Mucosa of rectum (tissue), 2 donors: Measurements from ENCODE around the gene BTNL2.

ENCODE experiments used
- H3K27ac ChIP-seq, 2 donors: one replicate each; pipeline ENCODE4 v1.7.0; 2013; ENCODE audit warnings: inconsistent platforms in 2 of 2, low read depth in 2 of 2, low read length in 2 of 2
- H3K27me3 ChIP-seq, 2 donors: one replicate each; pipeline ENCODE4 v1.7.0; 2013; ENCODE audit warnings: low read length in 2 of 2; ENCODE audit not compliant: control insufficient read depth in 2 of 2, insufficient read depth in 2 of 2
- H3K36me3 ChIP-seq, 2 donors: one replicate each; pipeline ENCODE4 v1.7.0; 2013; ENCODE audit warnings: low read length in 2 of 2; ENCODE audit not compliant: control insufficient read depth in 2 of 2, insufficient read depth in 2 of 2
- H3K4me1 ChIP-seq, 2 donors: one replicate each; pipeline ENCODE4 v1.7.0; 2013; ENCODE audit warnings: low read length in 2 of 2, mild to moderate bottlenecking in 1 of 2; ENCODE audit not compliant: control insufficient read depth in 2 of 2, insufficient read depth in 2 of 2
- H3K4me3 ChIP-seq, 2 donors: one replicate each; pipeline ENCODE4 v1.7.0; 2013; ENCODE audit warnings: low read length in 2 of 2
- H3K9ac ChIP-seq, 2 donors: one replicate each; pipeline ENCODE4 v1.7.0; 2013; ENCODE audit warnings: low read length in 2 of 2, low read depth in 1 of 2, mild to moderate bottlenecking in 1 of 2
- H3K9me3 ChIP-seq, 2 donors: one replicate each; pipeline ENCODE4 v1.7.0; 2013; ENCODE audit warnings: low read length in 2 of 2; ENCODE audit not compliant: control insufficient read depth in 2 of 2
- donor health status: healthy.
- donor health status: Normal muscosa, but diverticular disease.

The BTNL2 gene

DNA sequence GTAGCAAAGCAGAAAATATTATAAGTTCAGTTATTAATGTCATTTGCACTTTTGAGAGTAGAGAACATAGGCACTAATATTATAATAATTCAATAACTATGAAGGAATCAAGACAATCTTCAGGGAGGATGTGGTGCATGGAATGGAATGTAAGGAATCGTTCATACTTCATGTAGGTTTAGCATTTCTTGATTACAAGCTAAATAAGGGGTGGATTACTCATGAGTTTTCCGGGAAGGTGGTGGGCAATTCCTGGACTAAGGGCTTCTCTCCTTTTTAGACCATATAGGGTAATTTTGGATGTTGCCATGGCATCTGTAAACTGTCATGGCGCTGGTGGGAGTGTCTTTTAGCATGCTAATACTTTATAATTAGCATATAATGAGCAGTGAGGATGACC lies 9.1 kb upstream of the BTNL2 start:
- Histone ChIP-seq H3K27me3 (peaks cover 27 to 36% of the 10 kb centered on the region in 2 donors), H3K4me1 (peaks cover 10 to 12% of the 10 kb centered on the region in 2 donors), H3K9me3 (no peaks in the 10 kb centered on the region), H3K36me3 (no peaks in the 10 kb centered on the region), H3K4me3 (no peak overlapping the region), H3K9ac (no peak overlapping the region), H3K27ac (no peak overlapping the region)

DNA sequence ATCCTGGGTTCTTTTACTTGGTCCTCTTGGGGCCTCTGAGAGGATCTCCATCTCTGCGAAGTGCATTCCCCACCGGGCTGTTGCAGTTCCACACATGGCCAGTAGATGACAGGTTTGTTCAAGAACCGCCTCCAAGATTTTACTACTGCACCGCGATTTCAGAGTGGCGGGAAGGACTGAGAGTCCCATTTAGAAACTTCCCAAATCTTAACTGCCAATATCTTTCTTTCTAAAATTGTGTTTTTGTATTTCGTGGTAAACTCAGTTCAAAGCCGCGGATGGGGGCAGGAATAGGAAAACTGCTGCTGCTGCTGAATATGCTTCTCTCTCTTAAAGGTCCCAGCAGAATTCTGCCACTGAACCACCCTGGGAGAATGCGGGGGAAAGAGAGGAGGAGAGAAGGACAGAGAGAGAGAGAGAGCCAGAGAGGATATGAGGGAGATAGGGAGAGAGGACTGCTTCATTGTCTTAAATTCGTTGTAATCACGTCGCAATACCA lies 8.6 kb upstream of the BTNL2 start:
- H3K9me3 ChIP-seq: no peaks in the 10 kb centered on the region
- H3K9ac ChIP-seq: no peak overlapping the region
- no peaks in the 10 kb centered on the region for H3K36me3 ChIP-seq
- H3K4me1 ChIP-seq: peaks cover 10 to 12% of the 10 kb centered on the region in 2 donors
- H3K27me3 ChIP-seq: peaks cover 25 to 32% of the 10 kb centered on the region in 2 donors
- H3K27ac ChIP-seq: no peak overlapping the region
- H3K4me3 ChIP-seq: no peak overlapping the region

DNA sequence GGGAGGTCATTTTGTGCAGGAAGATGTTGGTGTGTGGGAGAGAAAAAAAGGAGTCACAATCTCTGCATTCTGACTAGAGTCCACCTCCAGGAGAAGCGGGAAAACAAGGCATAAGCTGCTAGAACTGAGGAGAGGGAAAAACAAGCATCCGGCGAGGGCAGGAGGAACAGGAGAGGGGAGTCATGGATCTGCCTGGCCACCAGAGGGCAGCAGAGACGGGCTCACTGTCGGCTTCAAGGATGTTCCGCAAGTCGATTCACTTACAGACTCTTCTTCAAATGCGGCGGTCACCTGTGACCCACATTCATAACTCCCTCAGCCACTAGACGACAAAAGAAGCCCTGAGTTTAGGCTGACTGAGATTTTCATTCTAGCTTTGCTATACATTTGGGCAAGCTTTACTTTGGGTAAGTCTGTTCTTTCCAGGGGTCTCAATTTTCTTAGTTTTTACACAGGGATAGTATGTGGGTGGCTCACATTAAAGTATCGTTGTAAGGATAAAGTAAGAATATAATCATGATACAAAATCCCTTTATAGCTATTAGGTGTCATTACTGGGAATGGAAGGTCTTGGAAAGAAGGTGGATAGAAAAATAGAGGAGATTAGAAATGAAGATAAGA lies 6.6 kb upstream of the BTNL2 start:
- Histone ChIP-seq H3K4me3 (no peak overlapping the region), H3K27me3 (peaks cover 23 to 32% of the 10 kb centered on the region in 2 donors), H3K4me1 (peaks cover 10 to 12% of the 10 kb centered on the region in 2 donors), H3K27ac (no peak overlapping the region), H3K36me3 (no peaks in the 10 kb centered on the region), H3K9me3 (no peaks in the 10 kb centered on the region), H3K9ac (no peak overlapping the region)

DNA sequence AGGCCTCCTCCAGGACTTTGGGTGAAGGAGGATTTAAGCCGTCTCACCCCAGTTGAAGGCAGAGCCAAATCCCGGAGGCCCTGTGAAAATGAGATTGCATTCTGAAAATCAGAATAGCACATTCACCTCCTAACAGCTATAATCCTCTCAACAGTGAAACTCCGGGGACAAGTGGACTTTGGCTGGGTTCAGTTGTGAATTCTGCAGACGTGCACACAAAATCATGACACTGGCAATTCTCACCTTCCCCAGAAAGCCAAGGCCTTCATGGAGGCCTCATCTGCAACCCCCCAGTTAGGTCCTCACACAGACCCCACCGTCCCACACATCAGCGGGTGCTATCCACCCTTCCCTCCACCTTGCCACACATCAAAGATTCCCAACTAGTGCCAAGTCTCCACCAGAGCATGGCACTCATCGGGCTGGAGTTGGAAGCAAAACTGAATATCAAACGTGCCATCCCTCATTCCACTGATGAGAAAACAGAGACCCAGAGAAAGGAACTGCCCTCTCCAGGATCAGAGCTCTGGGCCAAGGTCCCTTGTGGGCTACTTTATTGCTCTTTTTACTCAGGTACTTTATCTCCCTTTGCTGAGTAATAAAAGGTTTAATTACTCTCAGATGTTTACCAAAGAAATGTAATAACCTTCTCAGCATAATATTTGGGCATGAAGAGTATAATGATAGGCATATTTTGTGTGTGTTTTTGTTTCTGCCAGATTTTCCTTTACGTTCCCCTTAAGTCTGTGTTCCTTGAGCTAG lies 4.8 kb upstream of the BTNL2 start:
- Histone ChIP-seq H3K9ac (no peak overlapping the region), H3K4me3 (peak overlapping the region in 1 of 2 donors; percentile 13), H3K27me3 (peaks cover 26 to 45% of the 10 kb centered on the region in 2 donors), H3K27ac (no peak overlapping the region), H3K36me3 (no peaks in the 10 kb centered on the region), H3K9me3 (no peaks in the 10 kb centered on the region), H3K4me1 (peaks cover 10 to 12% of the 10 kb centered on the region in 2 donors)

DNA sequence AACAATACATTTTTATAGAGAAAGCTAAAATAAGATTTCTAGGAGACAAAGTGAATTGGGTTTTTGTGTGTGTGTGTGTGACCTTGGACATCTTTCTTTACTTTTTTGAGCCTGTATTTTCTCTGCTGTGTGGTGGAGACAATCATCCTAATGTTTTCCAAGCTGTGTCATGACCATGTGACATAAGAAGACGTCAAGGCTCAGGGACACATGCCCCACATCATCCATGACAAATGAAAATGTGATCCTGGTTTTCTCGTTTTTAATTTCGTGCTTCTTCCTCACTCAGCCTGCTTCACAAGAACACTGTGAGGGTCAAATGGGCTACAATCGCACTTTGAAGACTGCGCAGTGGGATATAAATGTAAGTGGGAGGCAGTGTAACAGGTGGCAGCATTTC lies 3.9 kb upstream of the BTNL2 start:
- no peak overlapping the region for H3K9ac ChIP-seq
- H3K4me1 ChIP-seq: peaks cover 10 to 12% of the 10 kb centered on the region in 2 donors
- H3K4me3 ChIP-seq: no peak overlapping the region
- H3K27me3 ChIP-seq: peaks cover 22 to 43% of the 10 kb centered on the region in 2 donors
- H3K36me3 ChIP-seq: no peaks in the 10 kb centered on the region
- H3K9me3 ChIP-seq: no peaks in the 10 kb centered on the region
- no peak overlapping the region for H3K27ac ChIP-seq

DNA sequence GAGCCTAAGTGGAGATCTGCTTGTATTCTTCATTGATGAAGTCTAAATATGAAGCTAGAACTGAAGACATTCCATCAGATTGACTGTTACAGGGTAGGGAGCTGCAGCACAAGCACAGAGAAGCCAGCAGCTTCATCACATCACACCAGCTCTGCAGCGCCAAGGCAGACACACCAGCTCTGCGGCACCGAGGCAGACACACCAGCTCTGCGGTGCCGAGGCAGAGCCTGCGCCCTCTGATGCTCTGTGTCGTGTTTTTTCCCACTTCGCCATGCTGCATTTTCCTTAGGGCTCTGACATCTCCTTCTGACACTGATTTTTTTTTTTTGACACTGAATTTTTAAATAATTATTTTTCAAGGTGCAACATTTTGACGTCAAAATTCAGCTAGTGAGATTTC lies 784 bp downstream of the BTNL2 start:
- H3K27ac ChIP-seq: no peak overlapping the region
- H3K9ac ChIP-seq: no peak overlapping the region
- no peaks in the 10 kb centered on the region for H3K9me3 ChIP-seq
- H3K4me3 ChIP-seq: no peak overlapping the region
- no peaks in the 10 kb centered on the region for H3K36me3 ChIP-seq
- peaks cover 25 to 57% of the 10 kb centered on the region in 2 donors for H3K27me3 ChIP-seq
- no peaks in the 10 kb centered on the region for H3K4me1 ChIP-seq

DNA sequence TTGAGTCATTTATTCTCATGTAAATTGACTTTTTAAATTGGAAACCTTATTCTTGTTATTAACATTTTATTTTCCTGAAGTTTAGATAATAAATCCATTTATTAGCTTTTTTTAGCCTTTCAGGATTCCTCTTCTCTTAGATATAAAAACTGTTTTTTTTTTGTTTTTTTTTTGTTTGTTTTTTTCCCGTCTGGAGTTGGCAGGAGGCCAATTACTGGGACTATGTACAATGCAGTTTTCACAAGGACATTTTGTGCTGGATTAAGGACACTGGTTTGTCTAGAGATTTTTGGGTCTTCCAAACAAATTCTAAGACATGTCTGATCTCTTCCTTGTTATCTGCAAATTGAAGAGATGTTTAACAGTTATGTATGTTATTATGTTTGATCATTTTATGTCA lies 1.3 kb downstream of the BTNL2 start:
- Histone ChIP-seq H3K4me3 (no peak overlapping the region), H3K9me3 (no peaks in the 10 kb centered on the region), H3K36me3 (no peaks in the 10 kb centered on the region), H3K9ac (no peak overlapping the region), H3K4me1 (no peaks in the 10 kb centered on the region), H3K27ac (no peak overlapping the region), H3K27me3 (peaks cover 24 to 56% of the 10 kb centered on the region in 2 donors)

DNA sequence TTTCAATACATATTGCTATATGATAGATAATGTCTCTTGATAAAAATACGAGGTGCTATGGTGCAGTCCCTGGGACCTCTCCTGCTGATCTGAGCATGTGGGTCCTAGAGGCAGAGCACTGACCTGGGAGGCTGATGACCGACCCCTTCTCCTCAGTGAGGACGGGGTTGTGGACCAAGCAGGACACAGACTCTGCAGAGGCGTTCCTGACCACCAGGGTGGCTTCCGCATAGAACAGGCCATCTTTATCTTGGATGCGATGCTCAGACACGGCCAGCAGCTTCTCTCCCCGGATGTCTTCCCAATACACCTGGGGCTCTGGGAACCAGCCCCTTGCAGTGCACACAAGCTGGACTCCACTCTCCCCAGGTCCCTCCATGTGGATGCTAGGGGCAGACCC lies 4.2 kb downstream of the BTNL2 start:
- H3K9me3 ChIP-seq: no peaks in the 10 kb centered on the region
- no peak overlapping the region for H3K27ac ChIP-seq
- peaks cover 23 to 54% of the 10 kb centered on the region in 2 donors for H3K27me3 ChIP-seq
- H3K36me3 ChIP-seq: no peaks in the 10 kb centered on the region
- no peak overlapping the region for H3K9ac ChIP-seq
- no peaks in the 10 kb centered on the region for H3K4me1 ChIP-seq
- no peak overlapping the region for H3K4me3 ChIP-seq

DNA sequence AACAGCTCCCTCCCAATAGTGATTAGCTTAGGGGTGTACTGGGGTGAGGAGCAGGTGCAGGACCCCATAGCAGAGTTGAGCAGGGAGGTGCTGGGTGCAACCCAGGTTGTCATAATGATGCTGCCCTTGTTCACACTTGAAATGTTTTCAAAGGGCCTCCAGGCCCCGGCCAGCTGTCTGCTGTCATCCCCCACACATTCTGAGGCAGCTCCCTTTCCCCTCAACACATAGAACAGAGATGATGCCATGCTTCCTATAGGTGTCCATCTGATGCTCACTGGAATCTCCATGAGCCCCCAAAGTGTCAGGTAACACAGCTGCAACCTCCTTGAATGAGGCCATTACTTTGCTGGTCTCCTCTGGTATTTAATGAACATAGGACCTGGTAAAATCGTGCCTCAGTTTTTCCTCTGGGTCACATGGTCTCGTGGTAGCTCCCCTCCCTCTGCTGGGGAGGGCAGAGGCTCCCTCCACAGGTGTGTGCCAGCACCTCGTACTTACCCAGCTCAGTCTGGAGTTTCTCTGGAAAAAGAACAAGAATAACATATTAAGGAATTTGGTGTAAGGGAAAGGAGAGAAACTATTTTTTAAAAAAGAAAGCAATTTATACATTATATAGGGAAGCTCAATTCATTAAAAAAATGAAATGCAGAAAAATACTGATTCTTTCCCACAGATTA lies 5.6 kb downstream of the BTNL2 start:
- Histone ChIP-seq H3K36me3 (no peaks in the 10 kb centered on the region), H3K27ac (no peak overlapping the region), H3K4me1 (no peaks in the 10 kb centered on the region), H3K9me3 (no peaks in the 10 kb centered on the region), H3K4me3 (no peak overlapping the region), H3K9ac (no peak overlapping the region), H3K27me3 (peaks cover 14 to 44% of the 10 kb centered on the region in 2 donors)
